OCI-LY7 (cell line): ENCODE data around the gene ECI1. TPM values are rescaled to one million over a fixed set of nuclear protein-coding genes. Genes with fewer than 3 reads are reported as not detected.
A peak's percentile ranks its signal among the peaks of the same experiment; 100 is the strongest.

Source experiments
- BruUV-seq: library from RNA; stranded (reverse); fragments of 400-500 nt; replicated peaks from 2 replicates; lab custom pipeline; 2021; lab: Mats Ljungman, UMichigan
- CTCF ChIA-PET: fragments of 300-600 bp; sonication (Branson Sonifier 250); formaldehyde crosslinking; loops from one replicate; lab custom pipeline; 2022; ENCODE audit warnings: antibody characterized with exemption; ENCODE audit not compliant: unreplicated experiment; lab: Charles Lee
- POLR2A ChIA-PET: fragments of 300-600 bp; sonication (Branson Sonifier 250); formaldehyde crosslinking; loops from one replicate; lab custom pipeline; 2022; ENCODE audit warnings: antibody characterized with exemption; lab: Charles Lee
- DNase-seq: peaks from one replicate; pipeline ENCODE4 v3.0.0-alpha.2; 2015; ENCODE audit warnings: low spot score
- H2AFZ ChIP-seq: fragments of 200-600 bp; sonication (generic), shearing (Covaris generic); 2 replicates; pipeline ENCODE4 v1.6.1; 2014; ENCODE audit warnings: mild to moderate bottlenecking, antibody characterized with exemption, low read length, moderate library complexity
- H3K27ac ChIP-seq: fragments of 200-600 bp; sonication (generic); 2 replicates; pipeline ENCODE4 v1.5.1; 2014; ENCODE audit warnings: mixed run types, low read depth, mild to moderate bottlenecking, moderate library complexity, low read length, inconsistent platforms; ENCODE audit not compliant: poor library complexity, severe bottlenecking
- H3K36me3 ChIP-seq: fragments of 200-600 bp; sonication (generic); 2 replicates; pipeline ENCODE4 v1.6.1; 2014; ENCODE audit warnings: mild to moderate bottlenecking, antibody characterized with exemption, low read length, moderate library complexity, mixed read lengths; ENCODE audit not compliant: insufficient read depth
- H3K4me1 ChIP-seq: fragments of 200-600 bp; sonication (generic); 2 replicates; pipeline ENCODE4 v1.5.1; 2014; ENCODE audit warnings: mild to moderate bottlenecking, low read length; ENCODE audit not compliant: insufficient read depth, poor library complexity, severe bottlenecking
- H3K4me2 ChIP-seq: fragments of 200-600 bp; sonication (generic); 2 replicates; pipeline ENCODE4 v1.6.1; 2014; ENCODE audit warnings: mild to moderate bottlenecking, low read length
- H3K4me3 ChIP-seq: fragments of 200-600 bp; sonication (generic); 2 replicates; pipeline ENCODE4 v1.5.1; 2014; ENCODE audit warnings: mild to moderate bottlenecking, low read depth, low read length; ENCODE audit not compliant: poor library complexity, severe bottlenecking
- H3K79me2 ChIP-seq: fragments of 200-600 bp; sonication (generic); 2 replicates; pipeline ENCODE4 v1.6.1; 2016; ENCODE audit warnings: low read depth, mild to moderate bottlenecking, low read length, moderate library complexity, mixed read lengths; ENCODE audit not compliant: insufficient read depth
- H3K9me2 ChIP-seq: fragments of 200-600 bp; sonication (generic); 2 replicates; pipeline ENCODE4 v1.6.1; 2016; ENCODE audit warnings: mild to moderate bottlenecking, low read length, mixed read lengths; ENCODE audit not compliant: insufficient read depth
- H3K9me3 ChIP-seq: fragments of 200-600 bp; sonication (generic); 2 replicates; pipeline ENCODE4 v1.6.1; 2014; ENCODE audit warnings: mild to moderate bottlenecking, mixed run types, low read length, mixed read lengths
- H4K20me1 ChIP-seq: fragments of 200-600 bp; sonication (generic); 2 replicates; pipeline ENCODE4 v1.6.1; 2014; ENCODE audit warnings: mild to moderate bottlenecking, antibody characterized with exemption, low read length, moderate library complexity, mixed read lengths; ENCODE audit not compliant: insufficient read depth
- EZH2phosphoT487 ChIP-seq: fragments of 200-600 bp; sonication (generic); IDR thresholded peaks from 2 replicates; pipeline ENCODE4 v1.6.1; 2018; ENCODE audit warnings: low read depth, borderline replicate concordance, mild to moderate bottlenecking, mixed run types, antibody characterized with exemption, low read length, moderate library complexity, mixed read lengths
- intact Hi-C: fragments of 100-400 bp; cut with micrococcal nuclease; formaldehyde crosslinking; loops from one replicate; pipeline ENCODE4 v1.10.0; 2022; ENCODE audit not compliant: unreplicated experiment
- total RNA-seq, 2 experiments: library from RNA; depleted of rRNA in 1 of 2; stranded (reverse); fragments of >200 nt in 1 of 2; shearing (Covaris generic) in 1 of 2; gene quantifications; 2 replicates each; pipeline ENCODE4 v1.2.3, GENCODE V29; 2014 to 2022
- TF ChIP-seq, protein P1 (sequence below): fragments of 200-600 bp; sonication (generic); conservative IDR thresholded peaks from 2 replicates; pipeline ENCODE4 v1.5.1; 2014; ENCODE audit warnings: mild to moderate bottlenecking, antibody characterized with exemption, low read length, moderate library complexity, mixed read lengths

Gene ECI1
- total RNA-seq, 2 experiments from 2014 or later, result 74.5 to 80.0 TPM

DNA sequence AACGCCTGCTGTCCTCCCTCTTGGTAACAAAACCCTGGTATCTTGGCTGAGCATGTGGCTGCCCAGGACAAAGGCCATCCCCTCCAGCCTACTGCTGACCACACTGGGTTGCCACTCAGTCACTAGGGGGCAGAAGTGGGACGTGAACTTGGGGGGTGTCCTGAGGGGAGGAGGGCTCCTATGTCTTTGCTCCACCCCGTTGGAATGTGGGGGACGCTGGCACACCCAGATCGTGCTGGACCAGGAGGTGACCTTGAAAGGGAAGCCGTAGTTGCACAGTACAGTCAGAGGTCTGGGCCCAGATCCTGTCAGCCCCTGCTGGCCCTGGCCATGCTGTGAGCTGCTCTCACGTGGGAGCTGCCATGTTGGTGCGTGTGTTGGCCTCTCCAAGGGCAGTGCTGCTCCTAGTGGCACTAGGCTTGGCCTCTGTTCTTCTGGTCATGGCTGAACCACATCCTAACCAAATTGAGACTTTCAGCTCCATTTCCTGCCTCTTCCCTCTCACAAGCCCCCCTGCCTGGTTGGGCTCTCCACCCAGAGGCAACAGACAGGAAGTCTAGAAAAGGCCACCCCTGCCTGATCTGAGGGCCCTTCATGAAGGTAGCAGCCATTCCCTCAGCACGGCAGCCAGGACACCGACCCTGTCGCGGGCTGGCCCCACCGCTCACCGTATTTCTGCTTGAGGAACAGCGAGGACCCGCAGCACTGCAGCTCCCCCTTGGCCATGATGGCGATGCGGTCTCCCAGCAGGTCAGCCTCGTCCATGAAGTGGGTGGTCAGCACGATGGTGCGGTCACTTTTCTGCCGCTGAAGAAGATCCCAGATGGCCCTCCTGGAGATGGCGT, 45.5 kb upstream of the ECI1 start:
- no peaks in the 10 kb centered on the region for H4K20me1 ChIP-seq
- no peaks in the 10 kb centered on the region for H3K9me2 ChIP-seq
- H3K79me2 ChIP-seq, result no peaks in the 10 kb centered on the region
- no peaks in the 10 kb centered on the region for H3K36me3 ChIP-seq
- ChIA-PET CTCF (no interaction called here), POLR2A (no interaction called here)
- H3K4me1 ChIP-seq, result no peaks in the 10 kb centered on the region
- H2AFZ ChIP-seq, result no peak overlapping the region
- no peak for TF ChIP-seq EZH2phosphoT487
- TF ChIP-seq, protein P1, sequence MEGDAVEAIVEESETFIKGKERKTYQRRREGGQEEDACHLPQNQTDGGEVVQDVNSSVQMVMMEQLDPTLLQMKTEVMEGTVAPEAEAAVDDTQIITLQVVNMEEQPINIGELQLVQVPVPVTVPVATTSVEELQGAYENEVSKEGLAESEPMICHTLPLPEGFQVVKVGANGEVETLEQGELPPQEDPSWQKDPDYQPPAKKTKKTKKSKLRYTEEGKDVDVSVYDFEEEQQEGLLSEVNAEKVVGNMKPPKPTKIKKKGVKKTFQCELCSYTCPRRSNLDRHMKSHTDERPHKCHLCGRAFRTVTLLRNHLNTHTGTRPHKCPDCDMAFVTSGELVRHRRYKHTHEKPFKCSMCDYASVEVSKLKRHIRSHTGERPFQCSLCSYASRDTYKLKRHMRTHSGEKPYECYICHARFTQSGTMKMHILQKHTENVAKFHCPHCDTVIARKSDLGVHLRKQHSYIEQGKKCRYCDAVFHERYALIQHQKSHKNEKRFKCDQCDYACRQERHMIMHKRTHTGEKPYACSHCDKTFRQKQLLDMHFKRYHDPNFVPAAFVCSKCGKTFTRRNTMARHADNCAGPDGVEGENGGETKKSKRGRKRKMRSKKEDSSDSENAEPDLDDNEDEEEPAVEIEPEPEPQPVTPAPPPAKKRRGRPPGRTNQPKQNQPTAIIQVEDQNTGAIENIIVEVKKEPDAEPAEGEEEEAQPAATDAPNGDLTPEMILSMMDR, result peak; percentile 68
- H3K9me3 ChIP-seq, result no peaks in the 10 kb centered on the region
- intact Hi-C loops, result no loop called here
- DNase-seq, result peak; percentile 16
- no peak overlapping the region for H3K27ac ChIP-seq
- no TSS peak for BruUV-seq
- H3K4me2 ChIP-seq, result no peak overlapping the region
- H3K4me3 ChIP-seq, result no peak overlapping the region

GRCh38 chr16:2295056-2295798, 43.8 kb upstream of the ECI1 start:
- H3K79me2 ChIP-seq, result no peaks in the 10 kb centered on the region
- intact Hi-C loops, result no loop called here
- no peaks in the 10 kb centered on the region; the same call in 1 of the 2 replicates for H4K20me1 ChIP-seq
- DNase-seq, result peak; percentile 22
- H2AFZ ChIP-seq, result no peak overlapping the region
- no peak overlapping the region for H3K4me2 ChIP-seq
- H3K4me1 ChIP-seq, result no peaks in the 10 kb centered on the region
- BruUV-seq, result no TSS peak
- H3K36me3 ChIP-seq, result no peaks in the 10 kb centered on the region
- no peak for TF ChIP-seq EZH2phosphoT487
- TF ChIP-seq, protein P1, result no peak
- POLR2A ChIA-PET, result interaction anchor here (0.6 kb wide), 1 partner anchor 15 kb away, joined by 3 read pairs; no protein-coding TSS in a partner anchor
- H3K27ac ChIP-seq, result no peak overlapping the region
- no peaks in the 10 kb centered on the region for H3K9me3 ChIP-seq
- CTCF ChIA-PET, result no interaction called here
- no peaks in the 10 kb centered on the region for H3K9me2 ChIP-seq
- H3K4me3 ChIP-seq, result no peak overlapping the region
